ENCODE measurements around the gene SCMH1. TPM values are rescaled to one million over a fixed set of nuclear protein-coding genes. Genes with fewer than 3 reads are reported as not detected.
A peak's percentile ranks its signal among the peaks of the same experiment; 100 is the strongest.

Gene SCMH1
- total RNA-seq, 1 donor from 2014 or later = 36.7 TPM

GRCh38 chr1:41278076-41278475 is 36.0 kb upstream of the SCMH1 start:
- Mint-ChIP-seq H3K9me3 (no peaks in the 10 kb centered on the region), H3K27me3 (peaks cover 16% of the 10 kb centered on the region), H3K4me1 (ENCODE audit: unreplicated experiment) (peaks cover 9% of the 10 kb centered on the region), H3K36me3 (no peaks in the 10 kb centered on the region), H3K4me3 (peak overlapping the region; percentile 51), H3K27ac (peak overlapping the region; percentile 10)
- TF ChIP-seq, protein P1, sequence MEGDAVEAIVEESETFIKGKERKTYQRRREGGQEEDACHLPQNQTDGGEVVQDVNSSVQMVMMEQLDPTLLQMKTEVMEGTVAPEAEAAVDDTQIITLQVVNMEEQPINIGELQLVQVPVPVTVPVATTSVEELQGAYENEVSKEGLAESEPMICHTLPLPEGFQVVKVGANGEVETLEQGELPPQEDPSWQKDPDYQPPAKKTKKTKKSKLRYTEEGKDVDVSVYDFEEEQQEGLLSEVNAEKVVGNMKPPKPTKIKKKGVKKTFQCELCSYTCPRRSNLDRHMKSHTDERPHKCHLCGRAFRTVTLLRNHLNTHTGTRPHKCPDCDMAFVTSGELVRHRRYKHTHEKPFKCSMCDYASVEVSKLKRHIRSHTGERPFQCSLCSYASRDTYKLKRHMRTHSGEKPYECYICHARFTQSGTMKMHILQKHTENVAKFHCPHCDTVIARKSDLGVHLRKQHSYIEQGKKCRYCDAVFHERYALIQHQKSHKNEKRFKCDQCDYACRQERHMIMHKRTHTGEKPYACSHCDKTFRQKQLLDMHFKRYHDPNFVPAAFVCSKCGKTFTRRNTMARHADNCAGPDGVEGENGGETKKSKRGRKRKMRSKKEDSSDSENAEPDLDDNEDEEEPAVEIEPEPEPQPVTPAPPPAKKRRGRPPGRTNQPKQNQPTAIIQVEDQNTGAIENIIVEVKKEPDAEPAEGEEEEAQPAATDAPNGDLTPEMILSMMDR (conservative IDR thresholded peaks at IDR 0.05) = no peak
- no peak for DNase-seq (ENCODE audit: extremely low spot score, unreplicated experiment)

GRCh38 chr1:41277371-41277975 is 35.4 kb upstream of the SCMH1 start:
- TF ChIP-seq, protein P1 (conservative IDR thresholded peaks at IDR 0.05) = no peak
- H3K4me3 Mint-ChIP-seq = peak overlapping the region; percentile 51
- no peaks in the 10 kb centered on the region for H3K9me3 Mint-ChIP-seq
- H3K36me3 Mint-ChIP-seq = no peaks in the 10 kb centered on the region
- peaks cover 16% of the 10 kb centered on the region for H3K27me3 Mint-ChIP-seq
- DNase-seq (ENCODE audit: extremely low spot score, unreplicated experiment) = no peak
- H3K27ac Mint-ChIP-seq = peak overlapping the region; percentile 10
- peaks cover 9% of the 10 kb centered on the region for H3K4me1 Mint-ChIP-seq (ENCODE audit: unreplicated experiment)

GRCh38 chr1:41275831-41276230 is 33.7 kb upstream of the SCMH1 start:
- Mint-ChIP-seq H3K36me3 (no peaks in the 10 kb centered on the region), H3K9me3 (no peaks in the 10 kb centered on the region), H3K27ac (no peak overlapping the region), H3K27me3 (peaks cover 12% of the 10 kb centered on the region), H3K4me1 (ENCODE audit: unreplicated experiment) (peaks cover 9% of the 10 kb centered on the region), H3K4me3 (no peak overlapping the region)
- TF ChIP-seq, protein P1 (conservative IDR thresholded peaks at IDR 0.05) = no peak
- DNase-seq (ENCODE audit: extremely low spot score, unreplicated experiment) = no peak

DNA sequence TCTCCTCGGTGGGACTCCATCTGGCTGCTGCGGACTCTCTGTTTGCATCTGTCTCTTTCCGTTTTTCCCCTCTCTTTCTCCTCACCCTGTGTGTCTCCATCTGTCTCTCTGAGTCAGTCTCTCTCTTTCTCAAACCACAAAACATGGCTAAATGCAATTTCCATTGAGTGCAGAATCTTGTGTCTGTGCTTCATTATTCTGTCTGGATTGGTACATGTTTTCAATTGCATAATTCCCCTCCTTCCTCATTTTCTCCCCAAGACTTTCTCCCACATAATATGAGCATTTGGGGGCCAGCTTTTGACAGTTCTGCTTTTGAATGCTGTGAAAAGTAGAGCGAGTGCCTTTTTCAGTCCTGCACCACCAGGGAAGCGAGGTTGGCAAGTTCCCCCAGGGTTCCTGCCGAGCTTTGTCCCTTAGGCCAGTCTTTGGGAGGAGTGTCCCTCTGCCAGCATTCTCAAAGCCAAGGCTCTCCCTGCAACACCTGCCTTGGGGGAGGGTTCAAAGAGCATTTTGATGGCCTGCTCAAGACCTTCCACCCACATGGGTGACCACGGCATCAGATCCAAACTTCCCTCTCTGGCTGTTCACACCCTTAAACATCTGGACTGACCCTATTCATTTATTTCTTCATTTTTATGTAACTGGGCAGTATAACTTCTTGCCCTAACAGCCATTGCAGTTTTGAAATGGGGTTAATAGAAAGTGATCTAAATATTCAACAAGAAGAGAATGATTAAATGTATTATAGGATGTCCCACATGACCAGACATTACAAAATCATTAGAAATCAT is 32.8 kb upstream of the SCMH1 start:
- Mint-ChIP-seq H3K9me3 (no peaks in the 10 kb centered on the region), H3K27me3 (peaks cover 12% of the 10 kb centered on the region)

DNA sequence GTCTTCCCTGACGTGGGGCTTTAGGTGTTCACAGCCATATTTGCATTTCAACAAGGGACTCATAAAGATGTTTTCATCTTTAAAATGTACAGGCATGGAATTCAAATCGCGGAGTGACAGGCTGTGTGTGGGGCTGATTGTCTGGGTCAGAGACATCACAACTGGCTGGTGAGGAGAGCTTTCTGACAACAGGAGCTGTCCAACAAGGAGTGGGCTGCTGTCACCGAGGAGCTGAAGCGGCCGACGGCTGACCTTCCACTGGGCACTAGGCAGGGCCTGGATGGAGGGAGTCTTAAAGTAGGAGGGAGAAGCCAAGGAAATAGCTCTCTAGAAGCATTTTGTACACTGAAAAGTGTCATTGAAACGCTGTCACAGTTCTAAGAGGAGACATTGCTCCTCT is 30.5 kb upstream of the SCMH1 start:
- Mint-ChIP-seq H3K4me3 (no peak overlapping the region), H3K4me1 (ENCODE audit: unreplicated experiment) (peaks cover 8% of the 10 kb centered on the region), H3K27me3 (peaks cover 6% of the 10 kb centered on the region), H3K36me3 (no peaks in the 10 kb centered on the region), H3K27ac (no peak overlapping the region), H3K9me3 (no peaks in the 10 kb centered on the region)
- no peak for DNase-seq (ENCODE audit: extremely low spot score, unreplicated experiment)
- TF ChIP-seq, protein P1 (conservative IDR thresholded peaks at IDR 0.05) = no peak

More for the DNA sequence above, 32.8 kb upstream of the SCMH1 start:
- Mint-ChIP-seq H3K4me1 (ENCODE audit: unreplicated experiment) (peaks cover 9% of the 10 kb centered on the region), H3K27ac (no peak overlapping the region), H3K36me3 (no peaks in the 10 kb centered on the region), H3K4me3 (no peak overlapping the region)
- DNase-seq (ENCODE audit: extremely low spot score, unreplicated experiment) = no peak
- TF ChIP-seq, protein P1 (conservative IDR thresholded peaks at IDR 0.05) = no peak

Measured in type B pancreatic cell (in vitro differentiated cells).